ENCODE data around the gene CTNNAL1.

- TF ChIP-seq CTCF (IDR thresholded peaks at IDR 0.05 in 4 of 5, conservative IDR thresholded peaks at IDR 0.05 in 1 of 5) (no peak), POLR2A (IDR thresholded peaks at IDR 0.05) (no peak)
Observed at GRCh38 chr9:108980893-108981292, 32.4 kb downstream of the CTNNAL1 start.

All from gastrocnemius medialis (tissue), 4 donors.